ENCODE measurements around the gene DLG2. TPM values are rescaled to one million over a fixed set of nuclear protein-coding genes. Genes with fewer than 3 reads are reported as not detected.
"Not testable (repeated sequence)": the region's sequence is repeated elsewhere in the genome, so short reads cannot be mapped to it uniquely, and the experiment has no call there.

The DLG2 gene
- total and polyA plus RNA-seq, 2 donors (not counting 3 experiments of a cell fraction or from before 2014, with no cell fraction given), result 0.15 to 1.1 TPM

DNA sequence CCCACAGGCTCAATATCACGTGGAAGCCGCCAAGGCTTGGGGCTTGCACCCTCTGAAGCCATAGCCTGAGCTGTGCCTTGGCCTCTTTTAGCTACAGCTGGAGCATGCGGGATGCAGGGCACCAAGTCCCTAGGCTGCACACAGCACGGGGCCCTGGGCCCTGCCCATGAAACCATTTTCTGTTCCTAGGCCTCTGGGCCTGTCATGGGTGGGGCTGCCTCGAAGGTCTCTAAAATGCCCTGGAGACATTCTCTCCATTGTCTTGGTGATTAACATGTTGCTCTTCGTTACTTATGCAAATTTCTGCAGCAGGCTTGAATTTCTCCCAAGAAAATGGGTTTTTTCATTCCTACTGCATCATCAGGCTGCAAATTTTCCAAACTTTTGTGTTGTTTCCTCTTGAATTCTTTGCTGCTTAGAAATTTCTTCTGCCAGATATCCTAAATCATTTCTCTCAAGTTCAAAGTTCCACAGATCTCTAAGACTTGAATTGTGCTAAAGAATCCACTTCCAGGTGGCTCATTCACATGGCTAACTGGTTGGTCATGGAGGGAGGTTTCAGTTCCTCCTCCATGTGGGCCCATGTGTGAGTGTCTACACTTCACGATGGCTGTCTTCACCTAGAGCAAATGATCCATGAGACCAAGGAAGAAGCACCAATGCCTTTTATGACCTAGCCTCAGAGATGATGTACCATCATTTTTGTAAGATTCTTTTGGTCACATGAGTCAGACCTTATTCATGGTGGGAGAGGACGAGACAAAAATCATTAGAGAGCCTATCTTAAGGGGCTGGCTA, 45.2 kb upstream of the DLG2 start:
- no peaks in the 10 kb centered on the region for H4K20me1 ChIP-seq (replicated peaks; ENCODE audit: control insufficient read depth, extremely low read depth, insufficient read depth, low read length)
- dilution Hi-C loops (cut with MboI; ENCODE audit: extremely low pct_ligation_motif_present, low sequenced_read_pairs) (no loop called here), intact Hi-C loops (cut with micrococcal nuclease) (no loop called here)
- H3K27ac ChIP-seq (ENCODE audit: insufficient read depth, low read depth, low read length), result no peak overlapping the region
- H3K9me3 ChIP-seq (replicated peaks; ENCODE audit: control insufficient read depth, insufficient read depth, low read length), result no peaks in the 10 kb centered on the region
- no peak overlapping the region for H3K9ac ChIP-seq (replicated peaks; ENCODE audit: extremely low read depth, insufficient read depth, low read length)
- H3K79me2 ChIP-seq (ENCODE audit: control insufficient read depth, insufficient read depth, low read length), result no peaks in the 10 kb centered on the region
- no peak overlapping the region for H3K4me3 ChIP-seq (replicated peaks in 1 of 3; ENCODE audit: insufficient read depth in 1 of 3, low read depth in 1 of 3, low read length in 3 of 3)
- H3K36me3 ChIP-seq (ENCODE audit: control insufficient read depth in 2 of 2, extremely low read depth in 1 of 2, insufficient read depth in 2 of 2, low read length in 2 of 2), result no peaks in the 10 kb centered on the region
- no peak overlapping the region for H3K4me2 ChIP-seq (ENCODE audit: insufficient read depth, low read length)
- BruUV-seq (replicated peaks), result no TSS peak
- no peaks in the 10 kb centered on the region for H3K9me1 ChIP-seq (replicated peaks; ENCODE audit: control insufficient read depth, extremely low read depth, insufficient read depth, low read length)
- no peaks in the 10 kb centered on the region for H3K4me1 ChIP-seq (ENCODE audit: control insufficient read depth, extremely low read depth, insufficient read depth, low read length)
- H3K27me3 ChIP-seq (ENCODE audit: control insufficient read depth in 2 of 2, insufficient read depth in 2 of 2, low read length in 2 of 2), result peaks cover 21 to 33% of the 10 kb centered on the region in 2 experiments
- no peak overlapping the region for H2AFZ ChIP-seq (ENCODE audit: low read depth, low read length)
- CTCF ChIA-PET, result no interaction called here
- DNase-seq (ENCODE audit: low read depth, low spot score) (no peak), FAIRE-seq (no peak)
- POLR2A ChIA-PET, result no interaction called here
- TF ChIP-seq POLR2AphosphoS5 (IDR thresholded peaks at IDR 0.05; ENCODE audit: insufficient read depth, low read depth, low read length), result no peak
- TF ChIP-seq FOS (IDR thresholded peaks at IDR 0.05; ENCODE audit: borderline replicate concordance, insufficient read depth, low read length), result no peak
- no peak for TF ChIP-seq GATA2 (IDR thresholded peaks at IDR 0.05; ENCODE audit: insufficient read depth, insufficient read length, low read depth, low read length)
- TF ChIP-seq JUN (IDR thresholded peaks at IDR 0.05; ENCODE audit: borderline replicate concordance, insufficient read depth, insufficient read length, low read depth), result no peak
- no peak for TF ChIP-seq POLR2A (IDR thresholded peaks at IDR 0.05; ENCODE audit: low read depth, low read length)
- TF ChIP-seq, protein P1, sequence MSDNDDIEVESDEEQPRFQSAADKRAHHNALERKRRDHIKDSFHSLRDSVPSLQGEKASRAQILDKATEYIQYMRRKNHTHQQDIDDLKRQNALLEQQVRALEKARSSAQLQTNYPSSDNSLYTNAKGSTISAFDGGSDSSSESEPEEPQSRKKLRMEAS (IDR thresholded peaks at IDR 0.05; ENCODE audit: insufficient read depth, insufficient read length), result no peak
- TF ChIP-seq EZH2 (IDR thresholded peaks at IDR 0.05; ENCODE audit: borderline replicate concordance, low read depth, low read length, severe bottlenecking), result no peak
- no peak for TF ChIP-seq MYC (IDR thresholded peaks at IDR 0.05; ENCODE audit: low read depth, low read length)
- TF ChIP-seq, protein P2, sequence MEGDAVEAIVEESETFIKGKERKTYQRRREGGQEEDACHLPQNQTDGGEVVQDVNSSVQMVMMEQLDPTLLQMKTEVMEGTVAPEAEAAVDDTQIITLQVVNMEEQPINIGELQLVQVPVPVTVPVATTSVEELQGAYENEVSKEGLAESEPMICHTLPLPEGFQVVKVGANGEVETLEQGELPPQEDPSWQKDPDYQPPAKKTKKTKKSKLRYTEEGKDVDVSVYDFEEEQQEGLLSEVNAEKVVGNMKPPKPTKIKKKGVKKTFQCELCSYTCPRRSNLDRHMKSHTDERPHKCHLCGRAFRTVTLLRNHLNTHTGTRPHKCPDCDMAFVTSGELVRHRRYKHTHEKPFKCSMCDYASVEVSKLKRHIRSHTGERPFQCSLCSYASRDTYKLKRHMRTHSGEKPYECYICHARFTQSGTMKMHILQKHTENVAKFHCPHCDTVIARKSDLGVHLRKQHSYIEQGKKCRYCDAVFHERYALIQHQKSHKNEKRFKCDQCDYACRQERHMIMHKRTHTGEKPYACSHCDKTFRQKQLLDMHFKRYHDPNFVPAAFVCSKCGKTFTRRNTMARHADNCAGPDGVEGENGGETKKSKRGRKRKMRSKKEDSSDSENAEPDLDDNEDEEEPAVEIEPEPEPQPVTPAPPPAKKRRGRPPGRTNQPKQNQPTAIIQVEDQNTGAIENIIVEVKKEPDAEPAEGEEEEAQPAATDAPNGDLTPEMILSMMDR (IDR thresholded peaks at IDR 0.05; ENCODE audit: extremely low read depth in 1 of 2, insufficient read depth in 1 of 2, low read depth in 1 of 2, low read length in 2 of 2), result no peak

DNA sequence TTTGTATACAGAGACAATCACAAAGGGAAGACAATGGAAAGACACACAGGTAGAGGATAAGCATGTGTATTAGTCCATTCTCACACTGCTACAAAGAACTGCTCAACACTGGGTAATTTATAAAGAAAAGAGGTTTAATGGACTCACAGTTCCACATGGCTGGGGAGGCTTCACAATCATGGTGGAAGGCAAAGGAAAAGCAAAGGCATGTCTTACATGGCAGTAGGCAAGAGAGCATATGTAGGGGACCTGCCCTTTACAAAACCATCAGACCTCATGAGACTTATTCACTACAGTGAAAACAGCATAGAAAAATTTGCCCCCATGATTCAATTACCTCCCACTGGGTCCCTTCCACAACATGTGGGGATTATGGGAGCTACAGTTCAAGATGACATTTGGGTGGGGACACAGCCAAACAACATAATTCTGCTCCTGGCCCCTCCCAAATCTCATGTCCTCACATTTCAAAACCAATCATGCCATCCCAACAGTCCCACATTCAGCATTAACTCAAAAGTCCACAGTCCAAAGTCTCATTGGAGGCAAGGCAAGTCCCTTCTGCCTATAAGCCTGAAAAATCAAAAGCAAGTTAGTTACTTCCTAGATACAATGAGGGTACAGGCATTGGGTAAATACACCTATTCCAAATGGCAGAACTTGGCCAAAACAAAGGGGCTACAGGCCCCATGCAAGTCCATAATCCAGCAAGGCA, 44.0 kb upstream of the DLG2 start:
- FAIRE-seq; H3K9ac ChIP-seq (replicated peaks; ENCODE audit: extremely low read depth, insufficient read depth, low read length); H3K27ac ChIP-seq (ENCODE audit: insufficient read depth, low read depth, low read length); H3K9me3 ChIP-seq (replicated peaks; ENCODE audit: control insufficient read depth, insufficient read depth, low read length); H3K79me2 ChIP-seq (ENCODE audit: control insufficient read depth, insufficient read depth, low read length); H3K36me3 ChIP-seq (ENCODE audit: control insufficient read depth in 2 of 2, extremely low read depth in 1 of 2, insufficient read depth in 2 of 2, low read length in 2 of 2); POLR2A ChIA-PET; BruUV-seq (replicated peaks); H4K20me1 ChIP-seq (replicated peaks; ENCODE audit: control insufficient read depth, extremely low read depth, insufficient read depth, low read length); DNase-seq (ENCODE audit: low read depth, low spot score); dilution Hi-C loops (cut with MboI; ENCODE audit: extremely low pct_ligation_motif_present, low sequenced_read_pairs); H3K4me3 ChIP-seq (replicated peaks in 1 of 3; ENCODE audit: insufficient read depth in 1 of 3, low read depth in 1 of 3, low read length in 3 of 3); H3K9me1 ChIP-seq (replicated peaks; ENCODE audit: control insufficient read depth, extremely low read depth, insufficient read depth, low read length); H2AFZ ChIP-seq (ENCODE audit: low read depth, low read length); H3K4me2 ChIP-seq (ENCODE audit: insufficient read depth, low read length); CTCF ChIA-PET; intact Hi-C loops (cut with micrococcal nuclease); H3K4me1 ChIP-seq (ENCODE audit: control insufficient read depth, extremely low read depth, insufficient read depth, low read length): not testable (repeated sequence)
- peaks cover 21 to 28% of the 10 kb centered on the region in 2 experiments for H3K27me3 ChIP-seq (ENCODE audit: control insufficient read depth in 2 of 2, insufficient read depth in 2 of 2, low read length in 2 of 2)
